HUES64 (cell line): ENCODE results near the gene NME4.
"Not testable (repeated sequence)": the region's sequence is repeated elsewhere in the genome, so short reads cannot be mapped to it uniquely, and the experiment has no call there.

ENCODE experiments used
- H3K27ac ChIP-seq: 2 replicates; pipeline ENCODE4 v1.7.0; 2013; ENCODE audit warnings: low read depth, low read length, inconsistent platforms
- H3K27me3 ChIP-seq: 2 replicates; pipeline ENCODE4 v1.6.1; 2013; ENCODE audit warnings: mild to moderate bottlenecking, low read length; ENCODE audit not compliant: insufficient read depth
- H3K36me3 ChIP-seq: 2 replicates; pipeline ENCODE4 v1.6.1; 2013; ENCODE audit warnings: mild to moderate bottlenecking, low read length; ENCODE audit not compliant: insufficient read depth
- H3K4me1 ChIP-seq: 2 replicates; pipeline ENCODE4 v1.6.1; 2013; ENCODE audit warnings: mild to moderate bottlenecking, low read length, moderate library complexity; ENCODE audit not compliant: insufficient read depth
- H3K4me3 ChIP-seq: 2 replicates; pipeline ENCODE4 v1.5.1; 2013; ENCODE audit warnings: mild to moderate bottlenecking, low read length, moderate library complexity
- H3K9ac ChIP-seq: 2 replicates; pipeline ENCODE4 v1.6.1; 2013; ENCODE audit warnings: mild to moderate bottlenecking, low read depth, low read length
- H3K9me3 ChIP-seq: 2 replicates; pipeline ENCODE4 v1.6.1; 2013; ENCODE audit warnings: low read depth, low read length; ENCODE audit not compliant: insufficient read depth
- WGBS: fragments of 150-250, 120-280 bp; methylation state at CpG from one replicate; pipeline ENCODE4 v1.1.7; 2013; ENCODE audit warnings: missing lambda C conversion rate; 5-methylcytosine and 5-hydroxymethylcytosine counted together

NME4 gene

DNA sequence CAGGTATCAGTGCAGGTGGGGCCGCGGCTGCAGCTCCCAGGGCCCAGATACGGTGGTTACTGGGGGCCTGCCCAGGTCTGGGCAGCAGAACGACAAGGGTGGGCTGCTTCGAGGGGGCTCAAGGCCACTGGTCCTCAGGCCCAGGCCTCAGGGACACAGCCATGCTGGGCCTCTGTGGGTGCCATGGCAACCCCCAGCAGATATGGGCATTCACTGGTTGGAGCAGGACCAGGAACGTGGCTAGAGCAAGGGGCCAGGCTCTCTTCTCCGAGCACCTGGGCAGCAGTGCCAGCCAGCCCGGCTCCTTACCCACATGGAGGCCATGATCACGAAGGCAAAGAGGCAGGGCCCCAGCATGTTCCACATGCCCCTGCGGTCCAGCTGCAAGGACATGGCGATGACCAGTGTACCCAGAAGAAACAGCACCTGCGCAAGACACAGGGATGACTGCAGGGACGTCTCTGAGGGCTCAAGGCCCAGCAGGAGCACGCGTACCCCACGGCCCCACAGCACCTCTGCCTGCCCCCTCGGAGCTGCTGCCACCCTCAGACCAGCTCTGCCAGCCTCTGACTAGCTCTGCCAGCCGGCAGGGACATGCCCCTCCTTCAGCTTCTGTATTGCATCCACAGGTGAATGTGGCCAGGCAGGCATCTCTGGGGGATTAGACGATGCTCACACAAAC is 24.6 kb upstream of the NME4 start:
- Histone ChIP-seq H3K4me1 (peaks cover 6% of the 10 kb centered on the region), H3K4me3 (no peak overlapping the region), H3K9me3 (no peaks in the 10 kb centered on the region), H3K27me3 (no peaks in the 10 kb centered on the region), H3K27ac (no peak overlapping the region), H3K36me3 (peaks cover 72% of the 10 kb centered on the region), H3K9ac (no peak overlapping the region)
- 94% methylated on average over 19 of the region's 19 CpGs for WGBS

DNA sequence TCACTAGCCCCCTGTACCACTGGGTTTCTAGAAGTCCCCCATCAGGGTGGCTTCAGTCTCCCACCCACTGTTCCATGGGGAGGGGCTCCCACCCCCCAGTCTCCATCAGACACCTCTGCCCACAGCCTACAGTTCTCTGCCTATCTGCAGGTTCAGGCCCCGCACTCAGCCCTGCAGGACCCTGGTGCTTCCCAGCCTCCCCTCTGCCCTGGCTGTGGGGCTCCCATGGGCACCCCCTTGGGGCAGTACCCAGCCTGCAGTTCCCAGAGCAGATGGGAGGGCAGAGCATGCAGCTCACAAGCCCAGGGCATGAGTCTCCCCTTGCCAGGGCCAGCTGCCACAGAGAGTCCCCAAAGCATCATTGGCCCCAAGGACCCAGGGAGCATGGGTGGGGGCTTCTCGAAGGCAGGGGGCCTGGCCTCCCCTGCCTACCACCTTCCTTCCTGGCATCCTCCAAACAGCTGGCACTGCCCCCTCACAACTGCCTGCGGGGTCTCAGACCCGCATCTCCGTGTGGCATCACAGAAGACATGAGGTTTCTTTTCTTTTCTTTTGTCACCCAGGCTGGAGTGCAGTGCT is 23.9 kb upstream of the NME4 start:
- WGBS = 86% methylated on average over 5 of the region's 5 CpGs
- no peaks in the 10 kb centered on the region for H3K27me3 ChIP-seq
- peaks cover 6% of the 10 kb centered on the region for H3K4me1 ChIP-seq
- no peaks in the 10 kb centered on the region for H3K9me3 ChIP-seq
- peaks cover 67% of the 10 kb centered on the region for H3K36me3 ChIP-seq
- H3K4me3 ChIP-seq = no peak overlapping the region
- H3K27ac ChIP-seq = no peak overlapping the region
- H3K9ac ChIP-seq = no peak overlapping the region

DNA sequence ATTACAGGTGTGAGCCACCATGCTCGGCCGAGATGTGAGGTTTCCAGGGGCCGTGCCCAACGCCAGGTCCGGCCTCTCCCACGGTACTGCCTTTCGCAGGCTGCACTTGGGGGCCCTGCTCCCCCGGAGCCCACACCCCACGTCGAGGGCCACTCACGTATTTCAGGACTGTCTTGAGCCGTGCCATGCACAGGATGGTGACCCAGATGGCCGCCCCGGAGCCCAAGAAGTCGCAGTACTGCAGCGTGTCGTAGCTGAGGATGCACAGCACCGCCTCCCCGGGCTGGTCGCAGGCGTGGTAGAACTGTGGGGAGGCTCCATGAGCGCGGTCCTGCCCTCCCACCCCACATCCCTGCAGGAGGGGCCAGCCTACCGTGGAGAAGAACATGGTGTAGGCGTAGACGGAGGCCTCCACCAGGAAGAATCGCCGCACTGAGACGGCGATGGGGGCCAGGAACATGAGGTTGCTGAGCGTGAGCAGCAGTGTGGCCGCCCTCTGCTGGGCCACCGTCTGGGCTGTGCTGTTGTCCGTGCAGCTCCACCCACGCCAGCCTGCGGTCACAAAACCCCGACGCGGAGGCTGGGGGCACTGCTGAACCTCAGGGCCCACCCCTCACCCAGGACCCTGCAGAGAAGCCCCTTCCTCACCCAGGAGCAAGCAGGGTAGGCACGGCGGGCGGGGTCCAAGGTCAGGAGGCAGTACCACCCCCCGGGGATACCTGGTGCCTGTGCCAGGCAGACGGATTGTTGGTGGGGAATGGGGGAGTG is 23.0 kb upstream of the NME4 start:
- H3K27ac ChIP-seq = no peak overlapping the region
- H3K4me3 ChIP-seq = no peak overlapping the region
- H3K27me3 ChIP-seq = no peaks in the 10 kb centered on the region
- WGBS = 92% methylated on average over 43 of the region's 44 CpGs
- no peak overlapping the region for H3K9ac ChIP-seq
- H3K36me3 ChIP-seq = peaks cover 58% of the 10 kb centered on the region
- no peaks in the 10 kb centered on the region for H3K9me3 ChIP-seq
- H3K4me1 ChIP-seq = peaks cover 6% of the 10 kb centered on the region

DNA sequence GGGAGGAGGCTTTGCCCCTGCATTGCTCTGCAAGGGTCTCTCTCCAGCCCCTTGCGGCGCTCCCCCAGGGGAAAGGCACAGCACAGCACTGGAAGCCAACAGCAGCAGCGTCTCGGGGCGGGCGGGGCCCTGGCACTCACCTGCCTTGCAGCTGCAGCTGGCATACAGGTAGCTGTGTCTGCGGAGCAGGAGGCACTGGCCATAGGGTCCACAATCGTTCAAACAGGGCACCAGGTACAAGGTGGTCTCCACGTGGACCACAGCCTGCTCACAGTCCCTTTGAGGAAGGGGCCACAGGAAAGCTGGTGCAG is 22.4 kb upstream of the NME4 start:
- peaks cover 56% of the 10 kb centered on the region for H3K36me3 ChIP-seq
- no peaks in the 10 kb centered on the region for H3K27me3 ChIP-seq
- H3K9me3 ChIP-seq = no peaks in the 10 kb centered on the region
- H3K4me1 ChIP-seq = peaks cover 10% of the 10 kb centered on the region
- H3K9ac ChIP-seq = no peak overlapping the region
- 95% methylated on average over 9 of the region's 9 CpGs for WGBS
- no peak overlapping the region for H3K4me3 ChIP-seq
- no peak overlapping the region for H3K27ac ChIP-seq

DNA sequence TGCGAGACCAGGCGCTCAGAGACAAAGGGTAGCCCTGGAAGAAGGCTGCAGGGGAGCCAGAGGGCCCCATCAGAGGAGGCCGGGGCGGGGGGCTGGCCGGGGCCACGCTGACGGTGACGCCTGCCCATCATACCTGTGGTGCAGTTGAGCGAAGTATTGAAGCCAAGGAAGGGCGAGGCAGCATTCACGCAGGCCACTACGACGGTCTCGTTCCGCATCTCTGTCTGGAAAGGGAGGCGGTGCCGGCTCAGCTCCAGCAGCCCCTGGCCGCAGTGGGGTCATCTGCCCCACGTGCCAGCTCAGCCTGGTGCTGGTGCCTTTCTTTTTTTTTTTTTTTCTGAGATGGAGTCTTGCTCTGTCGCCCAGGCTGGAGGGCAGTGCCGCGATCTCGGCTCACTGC is 21.8 kb upstream of the NME4 start:
- Histone ChIP-seq H3K27ac (no peak overlapping the region), H3K4me1 (peaks cover 12% of the 10 kb centered on the region), H3K27me3 (no peaks in the 10 kb centered on the region), H3K9me3 (no peaks in the 10 kb centered on the region), H3K9ac (no peak overlapping the region), H3K4me3 (no peak overlapping the region), H3K36me3 (peaks cover 56% of the 10 kb centered on the region)
- WGBS = 94% methylated on average over 23 of the region's 23 CpGs

DNA sequence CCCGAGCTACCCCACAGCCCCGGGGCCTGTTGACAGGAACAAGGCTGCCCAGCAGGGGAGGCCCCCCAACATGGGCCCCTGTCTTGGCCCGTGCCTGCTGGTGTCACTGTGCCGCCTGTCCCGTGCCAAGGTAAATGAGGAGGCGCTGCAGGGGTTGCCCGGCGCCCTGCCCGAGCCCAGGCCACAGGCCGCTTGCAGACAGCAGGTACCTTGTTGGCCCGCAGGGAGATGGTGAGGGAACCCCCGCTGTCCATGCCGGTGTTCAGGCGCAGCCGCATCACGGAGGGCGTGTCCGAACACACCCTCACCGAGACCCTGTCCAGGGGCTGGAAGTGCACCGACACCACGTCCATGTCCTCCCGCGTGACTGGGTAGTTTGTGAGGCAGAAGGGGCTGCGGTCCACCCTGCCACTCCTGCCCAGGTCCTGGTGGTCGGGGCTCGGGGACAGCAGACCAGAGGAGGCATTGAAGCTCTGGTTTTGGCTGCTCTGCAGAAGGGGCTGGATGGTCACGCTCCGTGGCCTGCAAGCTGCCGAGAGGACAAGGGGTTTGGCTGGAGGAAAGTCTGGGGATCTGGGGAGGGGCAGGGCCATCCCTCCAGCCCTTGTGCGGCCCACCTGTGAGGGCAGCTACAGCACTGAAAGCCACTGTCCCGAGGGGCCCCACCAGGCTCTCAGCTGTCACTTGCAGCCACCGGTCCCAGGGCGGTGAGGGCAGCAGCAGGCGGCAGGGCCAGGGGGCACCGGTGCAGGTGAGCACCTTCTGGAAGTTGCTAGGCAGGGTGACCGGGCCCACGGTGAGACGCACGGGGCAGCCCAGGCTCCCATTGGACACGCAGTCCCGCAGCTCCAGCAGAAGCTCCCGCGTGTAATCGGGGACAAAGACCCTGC is 20.8 kb upstream of the NME4 start:
- Histone ChIP-seq H3K27me3 (no peaks in the 10 kb centered on the region), H3K27ac (no peak overlapping the region), H3K4me3 (no peak overlapping the region), H3K9me3 (no peaks in the 10 kb centered on the region), H3K9ac (no peak overlapping the region), H3K36me3 (peaks cover 56% of the 10 kb centered on the region), H3K4me1 (peaks cover 6% of the 10 kb centered on the region; the same call in 1 of the 2 replicates)
- 96% methylated on average over 44 of the region's 44 CpGs for WGBS

DNA sequence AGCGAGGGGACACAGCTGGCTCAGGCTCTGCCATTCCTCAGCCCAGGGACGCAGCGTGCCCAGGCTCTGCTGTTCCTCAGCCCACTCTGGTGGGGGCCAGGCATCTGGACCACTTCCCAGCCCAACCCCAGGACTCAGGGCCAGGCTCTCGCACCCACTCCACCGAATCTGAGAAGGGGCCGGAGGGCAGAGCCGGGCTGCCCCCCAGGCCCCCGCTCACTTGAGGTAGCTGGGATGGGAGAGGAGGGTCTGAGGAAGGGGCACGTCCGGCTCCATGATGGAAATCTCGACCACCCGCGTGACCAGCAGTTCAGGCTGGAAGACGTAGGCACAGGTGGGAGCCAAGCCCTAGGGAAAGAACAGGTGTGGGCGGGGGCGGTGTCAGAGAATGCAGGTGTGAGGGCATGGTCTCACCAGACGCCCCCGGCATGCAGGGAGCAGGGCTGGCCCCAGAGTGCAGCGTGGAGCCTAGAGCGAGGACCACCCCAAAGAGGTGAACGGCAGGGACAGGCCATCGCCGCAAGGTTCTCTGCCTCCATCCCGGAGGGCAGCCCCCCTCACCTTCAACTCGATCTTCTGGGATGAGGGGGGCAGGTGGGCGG is 20.1 kb upstream of the NME4 start:
- H3K36me3 ChIP-seq = peaks cover 51% of the 10 kb centered on the region
- no peak overlapping the region for H3K27ac ChIP-seq
- H3K4me1 ChIP-seq = peaks cover 6% of the 10 kb centered on the region; the same call in 1 of the 2 replicates
- 93% methylated on average over 26 of the region's 26 CpGs for WGBS
- no peak overlapping the region for H3K9ac ChIP-seq
- H3K4me3 ChIP-seq = no peak overlapping the region
- H3K27me3 ChIP-seq = no peaks in the 10 kb centered on the region
- no peaks in the 10 kb centered on the region for H3K9me3 ChIP-seq

DNA sequence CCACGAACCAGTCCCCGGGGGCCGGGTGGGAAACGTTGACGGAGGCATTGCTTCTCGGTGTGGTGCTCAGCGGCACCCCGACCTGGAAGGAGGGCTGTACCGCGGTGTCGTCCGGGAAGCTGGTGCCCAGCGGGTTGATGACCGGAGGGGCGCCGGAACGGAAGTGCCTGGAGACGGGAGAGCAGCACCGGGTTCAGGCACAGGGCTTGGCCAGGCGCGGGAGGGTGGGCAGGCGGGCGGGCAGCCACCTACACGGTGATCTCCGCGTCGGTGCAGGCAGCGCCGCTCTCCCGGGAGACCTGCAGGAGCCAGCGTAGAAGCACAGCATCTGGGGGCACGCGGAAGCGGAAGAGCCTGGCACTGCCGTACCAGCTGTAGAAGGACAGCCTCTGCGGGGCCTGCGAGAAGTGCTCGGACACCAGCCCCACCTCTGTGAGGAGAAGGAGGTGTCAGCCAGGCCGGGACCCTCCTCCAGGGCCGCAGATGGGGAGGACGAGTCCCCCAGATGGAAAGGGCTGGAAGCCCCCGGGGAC is 19.5 kb upstream of the NME4 start:
- Histone ChIP-seq H3K27me3 (peaks cover 6% of the 10 kb centered on the region; the same call in 1 of the 2 replicates), H3K4me3 (no peak overlapping the region), H3K36me3 (peaks cover 46% of the 10 kb centered on the region), H3K9ac (no peak overlapping the region), H3K4me1 (peaks cover 6% of the 10 kb centered on the region; the same call in 1 of the 2 replicates), H3K9me3 (no peaks in the 10 kb centered on the region), H3K27ac (no peak overlapping the region)
- WGBS = 93% methylated on average over 42 of the region's 42 CpGs

DNA sequence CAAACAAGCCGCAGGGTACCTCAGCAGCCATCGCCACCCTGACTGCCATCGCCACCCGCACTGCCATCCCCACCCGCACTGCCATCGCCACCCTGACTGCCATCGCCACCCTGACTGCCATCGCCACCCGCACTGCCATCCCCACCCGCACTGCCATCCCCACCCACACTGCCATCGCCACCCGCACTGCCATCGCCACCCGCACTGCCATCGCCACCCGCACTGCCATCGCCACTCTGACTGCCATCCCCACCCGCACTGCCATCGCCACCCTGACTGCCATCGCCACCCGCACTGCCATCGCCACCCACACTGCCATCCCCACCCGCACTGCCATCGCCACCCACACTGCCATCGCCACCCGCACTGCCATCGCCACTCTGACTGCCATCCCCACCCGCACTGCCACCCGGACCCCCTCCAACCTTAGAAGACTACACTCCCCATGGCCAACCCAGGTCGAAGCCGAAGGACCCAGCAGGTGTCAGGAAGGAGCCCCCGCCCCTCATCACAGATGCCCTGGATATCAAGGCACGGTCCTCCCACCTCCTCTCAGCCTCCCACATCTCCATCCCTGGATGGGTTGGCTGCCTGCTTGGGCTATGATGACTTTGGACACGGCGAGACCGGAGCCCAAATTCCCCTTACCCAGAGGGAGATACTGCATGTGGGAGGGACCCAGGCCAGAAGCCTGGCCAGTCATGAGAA is 18.7 kb upstream of the NME4 start:
- not testable (repeated sequence) for H3K9ac ChIP-seq, H3K9me3 ChIP-seq, H3K4me3 ChIP-seq, H3K4me1 ChIP-seq, H3K27ac ChIP-seq
- Histone ChIP-seq H3K36me3 (peaks cover 40% of the 10 kb centered on the region), H3K27me3 (peaks cover 13% of the 10 kb centered on the region; the same call in 1 of the 2 replicates)
- 91% methylated on average over 33 of the region's 36 CpGs for WGBS

DNA sequence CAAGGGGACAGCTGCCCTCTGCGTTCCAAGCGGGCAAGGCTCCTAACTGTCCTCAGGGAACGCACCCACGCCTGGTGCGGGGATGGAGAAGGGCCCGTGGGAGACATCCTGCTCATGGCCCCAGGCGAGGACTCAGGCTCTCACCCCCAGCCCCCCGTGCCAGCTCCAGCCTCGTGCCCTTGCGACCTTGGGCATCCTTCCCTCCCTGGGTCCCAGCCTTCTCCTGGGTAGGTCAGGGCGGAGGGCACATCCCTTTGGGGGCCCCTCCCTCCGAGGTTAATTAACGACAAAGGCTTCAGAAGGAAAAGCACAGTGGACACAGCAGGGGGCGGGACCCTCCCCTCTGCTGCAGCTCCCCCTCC is 18.2 kb upstream of the NME4 start:
- H3K36me3 ChIP-seq = peaks cover 35% of the 10 kb centered on the region
- WGBS = 76% methylated on average over 14 of the region's 14 CpGs
- no peaks in the 10 kb centered on the region for H3K9me3 ChIP-seq
- peaks cover 13% of the 10 kb centered on the region for H3K4me1 ChIP-seq
- H3K27me3 ChIP-seq = peaks cover 16% of the 10 kb centered on the region; the same call in 1 of the 2 replicates
- H3K27ac ChIP-seq = no peak overlapping the region; the same call in 1 of the 2 replicates
- H3K4me3 ChIP-seq = no peak overlapping the region
- no peak overlapping the region for H3K9ac ChIP-seq
